GM10248 (cell line): ENCODE data around the gene TMEM37.

Experiments
- CTCF ChIA-PET: fragments of 300-600 bp; sonication (Branson Sonifier 250); formaldehyde crosslinking; extraction: SDS; loops from one replicate; lab custom pipeline; 2021; ENCODE audit warnings: antibody characterized with exemption; lab: Yijun Ruan, JAX
- POLR2A ChIA-PET: fragments of 350-650 bp; sonication (Branson Sonifier 250); formaldehyde crosslinking; extraction: SDS; loops from one replicate; lab custom pipeline; 2020; ENCODE audit warnings: antibody characterized with exemption; lab: Yijun Ruan, JAX
- DNase-seq: peaks from one replicate; pipeline ENCODE4 v3.0.0; 2012; ENCODE audit errors: extremely low spot score
- CTCF ChIP-seq: IDR thresholded peaks from 2 replicates; pipeline ENCODE4 v1.5.1; 2012; ENCODE audit warnings: mild to moderate bottlenecking, low read depth; ENCODE audit errors: extremely low read depth, missing control alignments, control extremely low read depth

Gene TMEM37

GRCh38 chr2:119486196-119486827, 54.7 kb downstream of the TMEM37 start:
- no peak for TF ChIP-seq CTCF
- POLR2A ChIA-PET: no interaction called here
- DNase-seq: no peak
- CTCF ChIA-PET: interaction anchor here (0.9 to 7.4 kb wide), 8 partner anchors 8 to 81 kb away, joined by 3 to 78 read pairs (median 3); no protein-coding TSS in a partner anchor

GRCh38 chr2:119486886-119487285, 55.2 kb downstream of the TMEM37 start:
- CTCF ChIA-PET: interaction anchor here (1.1 to 7.4 kb wide), 4 partner anchors 9 to 81 kb away, joined by 3 to 78 read pairs (median 4); no protein-coding TSS in a partner anchor
- TF ChIP-seq CTCF: no peak
- no peak for DNase-seq
- POLR2A ChIA-PET: no interaction called here

- TF ChIP-seq CTCF: no peak
- DNase-seq: peak; percentile 50
- ChIA-PET CTCF (interaction anchor here (1.1 to 7.4 kb wide), 3 partner anchors 10 to 82 kb away, joined by 3 to 78 read pairs (median 3); no protein-coding TSS in a partner anchor), POLR2A (no interaction called here)
Observed at GRCh38 chr2:119487434-119488244, 56.0 kb downstream of the TMEM37 start.
